OCI-LY7 (cell line): Measurements from ENCODE around the gene LIMD2. TPM values are rescaled to one million over a fixed set of nuclear protein-coding genes. Genes with fewer than 3 reads are reported as not detected.

Experiments
- BruUV-seq: library from RNA; stranded (reverse); fragments of 400-500 nt; replicated peaks from 2 replicates; lab custom pipeline; 2021; lab: Mats Ljungman, UMichigan
- CTCF ChIA-PET: fragments of 300-600 bp; sonication (Branson Sonifier 250); formaldehyde crosslinking; loops from one replicate; lab custom pipeline; 2022; ENCODE audit warnings: antibody characterized with exemption; ENCODE audit not compliant: unreplicated experiment; lab: Charles Lee
- POLR2A ChIA-PET: fragments of 300-600 bp; sonication (Branson Sonifier 250); formaldehyde crosslinking; loops from one replicate; lab custom pipeline; 2022; ENCODE audit warnings: antibody characterized with exemption; lab: Charles Lee
- DNase-seq: peaks from one replicate; pipeline ENCODE4 v3.0.0-alpha.2; 2015; ENCODE audit warnings: low spot score
- H2AFZ ChIP-seq: fragments of 200-600 bp; sonication (generic), shearing (Covaris generic); 2 replicates; pipeline ENCODE4 v1.6.1; 2014; ENCODE audit warnings: mild to moderate bottlenecking, antibody characterized with exemption, low read length, moderate library complexity
- H3K27ac ChIP-seq: fragments of 200-600 bp; sonication (generic); 2 replicates; pipeline ENCODE4 v1.5.1; 2014; ENCODE audit warnings: mixed run types, low read depth, mild to moderate bottlenecking, moderate library complexity, low read length, inconsistent platforms; ENCODE audit not compliant: poor library complexity, severe bottlenecking
- H3K36me3 ChIP-seq: fragments of 200-600 bp; sonication (generic); 2 replicates; pipeline ENCODE4 v1.6.1; 2014; ENCODE audit warnings: mild to moderate bottlenecking, antibody characterized with exemption, low read length, moderate library complexity, mixed read lengths; ENCODE audit not compliant: insufficient read depth
- H3K4me1 ChIP-seq: fragments of 200-600 bp; sonication (generic); 2 replicates; pipeline ENCODE4 v1.5.1; 2014; ENCODE audit warnings: mild to moderate bottlenecking, low read length; ENCODE audit not compliant: insufficient read depth, poor library complexity, severe bottlenecking
- H3K4me2 ChIP-seq: fragments of 200-600 bp; sonication (generic); 2 replicates; pipeline ENCODE4 v1.6.1; 2014; ENCODE audit warnings: mild to moderate bottlenecking, low read length
- H3K4me3 ChIP-seq: fragments of 200-600 bp; sonication (generic); 2 replicates; pipeline ENCODE4 v1.5.1; 2014; ENCODE audit warnings: mild to moderate bottlenecking, low read depth, low read length; ENCODE audit not compliant: poor library complexity, severe bottlenecking
- H3K79me2 ChIP-seq: fragments of 200-600 bp; sonication (generic); 2 replicates; pipeline ENCODE4 v1.6.1; 2016; ENCODE audit warnings: low read depth, mild to moderate bottlenecking, low read length, moderate library complexity, mixed read lengths; ENCODE audit not compliant: insufficient read depth
- H3K9me2 ChIP-seq: fragments of 200-600 bp; sonication (generic); 2 replicates; pipeline ENCODE4 v1.6.1; 2016; ENCODE audit warnings: mild to moderate bottlenecking, low read length, mixed read lengths; ENCODE audit not compliant: insufficient read depth
- H3K9me3 ChIP-seq: fragments of 200-600 bp; sonication (generic); 2 replicates; pipeline ENCODE4 v1.6.1; 2014; ENCODE audit warnings: mild to moderate bottlenecking, mixed run types, low read length, mixed read lengths
- H4K20me1 ChIP-seq: fragments of 200-600 bp; sonication (generic); 2 replicates; pipeline ENCODE4 v1.6.1; 2014; ENCODE audit warnings: mild to moderate bottlenecking, antibody characterized with exemption, low read length, moderate library complexity, mixed read lengths; ENCODE audit not compliant: insufficient read depth
- CTCF ChIP-seq: fragments of 200-600 bp; sonication (generic); conservative IDR thresholded peaks from 2 replicates; pipeline ENCODE4 v1.5.1; 2014; ENCODE audit warnings: mild to moderate bottlenecking, antibody characterized with exemption, low read length, moderate library complexity, mixed read lengths
- EZH2phosphoT487 ChIP-seq: fragments of 200-600 bp; sonication (generic); IDR thresholded peaks from 2 replicates; pipeline ENCODE4 v1.6.1; 2018; ENCODE audit warnings: low read depth, borderline replicate concordance, mild to moderate bottlenecking, mixed run types, antibody characterized with exemption, low read length, moderate library complexity, mixed read lengths
- intact Hi-C: fragments of 100-400 bp; cut with micrococcal nuclease; formaldehyde crosslinking; loops from one replicate; pipeline ENCODE4 v1.10.0; 2022; ENCODE audit not compliant: unreplicated experiment
- total RNA-seq, 2 experiments: library from RNA; depleted of rRNA in 1 of 2; stranded (reverse); fragments of >200 nt in 1 of 2; shearing (Covaris generic) in 1 of 2; gene quantifications; 2 replicates each; pipeline ENCODE4 v1.2.3, GENCODE V29; 2014 to 2022

LIMD2 gene
- total RNA-seq, 2 experiments from 2014 or later, result 286 to 406 TPM

- no TSS peak for BruUV-seq
- Histone ChIP-seq H4K20me1 (peaks cover 16% of the 10 kb centered on the region; the same call in 1 of the 2 replicates), H3K79me2 (peaks cover 47% of the 10 kb centered on the region), H3K4me3 (peak overlapping the region; percentile 89), H2AFZ (no peak overlapping the region), H3K4me2 (peak overlapping the region; percentile 99), H3K4me1 (peaks cover 70% of the 10 kb centered on the region), H3K9me2 (no peaks in the 10 kb centered on the region), H3K27ac (peak overlapping the region; percentile 95), H3K36me3 (peaks cover 60% of the 10 kb centered on the region), H3K9me3 (no peaks in the 10 kb centered on the region)
- TF ChIP-seq EZH2phosphoT487 (no peak), CTCF (no peak)
- CTCF ChIA-PET, result interaction anchor here (0.6 to 0.7 kb wide), 3 partner anchors 8 to 145 kb away, joined by 3 read pairs; no protein-coding TSS in a partner anchor
- DNase-seq, result peak; percentile 65
- intact Hi-C loops, result loop anchor here (1.0 to 5.0 kb wide), 7 partner anchors 43 to 271 kb away; partner anchors contain the start of genes CCDC47, CD79B, DCAF7 and MAP3K3
- POLR2A ChIA-PET, result interaction anchor here (0.7 to 1.5 kb wide), 7 partner anchors 17 to 130 kb away, joined by 3 to 7 read pairs (median 4); no protein-coding TSS in a partner anchor
Measured at GRCh38 chr17:63698381-63698885, 1.5 kb downstream of the LIMD2 start.

- intact Hi-C loops, result loop anchor here (1.0 to 5.0 kb wide), 7 partner anchors 44 to 270 kb away; partner anchors contain the start of genes CCDC47, CD79B, DCAF7 and MAP3K3
- peak overlapping the region; percentile 89 for H3K4me3 ChIP-seq
- H3K27ac ChIP-seq, result peak overlapping the region; percentile 95
- ChIA-PET POLR2A (interaction anchor here (0.7 to 1.5 kb wide), 5 partner anchors 18 to 72 kb away, joined by 3 to 7 read pairs (median 5); no protein-coding TSS in a partner anchor), CTCF (interaction anchor here (0.6 to 0.7 kb wide), 3 partner anchors 7 to 145 kb away, joined by 3 read pairs; no protein-coding TSS in a partner anchor)
- peaks cover 55% of the 10 kb centered on the region for H3K36me3 ChIP-seq
- H3K9me3 ChIP-seq, result no peaks in the 10 kb centered on the region
- no peaks in the 10 kb centered on the region for H3K9me2 ChIP-seq
- H4K20me1 ChIP-seq, result peaks cover 11% of the 10 kb centered on the region; the same call in 1 of the 2 replicates
- H3K4me2 ChIP-seq, result peak overlapping the region; percentile 99
- no peak for TF ChIP-seq EZH2phosphoT487
- peak; percentile 85 for TF ChIP-seq CTCF
- peaks cover 61% of the 10 kb centered on the region for H3K4me1 ChIP-seq
- H2AFZ ChIP-seq, result no peak overlapping the region
- peaks cover 39% of the 10 kb centered on the region for H3K79me2 ChIP-seq
- peak; percentile 91 for DNase-seq
- BruUV-seq, result TSS peak; percentile 65
Measured at GRCh38 chr17:63697341-63698286, 2.3 kb downstream of the LIMD2 start.
